Body of pancreas (tissue), 4 donors: ENCODE data around the gene INTS3. TPM values are rescaled to one million over a fixed set of nuclear protein-coding genes. Genes with fewer than 3 reads are reported as not detected.
"Not testable (repeated sequence)": the region's sequence is repeated elsewhere in the genome, so short reads cannot be mapped to it uniquely, and the experiment has no call there.

Source experiments
- ATAC-seq: fragments of 150-250 bp; one replicate; pipeline ENCODE4 v1.9.1; 2016
- DNase-seq, 4 donors: peaks; one replicate each; pipeline ENCODE4 v3.0.0-alpha.2; 2019
- H3K27ac ChIP-seq, 4 donors: fragments of 200-600 bp; sonication (generic); 1 replicate in 3 of 4; 2 replicates in 1 of 4; pipeline versions ENCODE4 v1.5.1 to v1.6.1; 2016 to 2019; ENCODE audit warnings: mild to moderate bottlenecking in 1 of 4, mixed read lengths in 1 of 4, moderate library complexity in 1 of 4
- H3K27me3 ChIP-seq, 2 donors: fragments of 200-600 bp; sonication (generic); one replicate each; pipeline ENCODE4 v1.6.0; 2016; ENCODE audit warnings: mild to moderate bottlenecking in 1 of 2
- H3K36me3 ChIP-seq, 2 donors: fragments of 200-600 bp; sonication (generic); replicated peaks in 1 of 2; 2 replicates each; pipeline ENCODE4 v1.5.1; 2016; ENCODE audit warnings: low read depth in 2 of 2; ENCODE audit not compliant: insufficient read depth in 1 of 2
- H3K4me1 ChIP-seq: fragments of 200-600 bp; sonication (generic); one replicate; pipeline ENCODE4 v1.6.0; 2016
- H3K4me3 ChIP-seq, 2 donors: fragments of 200-600 bp; sonication (generic); 1 replicate in 1 of 2; 2 replicates in 1 of 2; pipeline ENCODE4 v1.5.1; 2016 to 2019
- H3K9me3 ChIP-seq, 3 donors: fragments of 200-600 bp; sonication (generic); 1 replicate in 2 of 3; 2 replicates in 1 of 3; pipeline ENCODE4 v1.5.1; 2016
- POLR2A ChIP-seq, 3 donors: fragments of 450-650 bp; IDR thresholded peaks; one replicate each; pipeline ENCODE4 v1.6.1; 2016; ENCODE audit warnings: antibody characterized with exemption in 3 of 3, mild to moderate bottlenecking in 2 of 3
- WGBS, 2 donors: methylation state at CpG; one replicate each; pipeline ENCODE4 v1.1.5; 2017; 5-methylcytosine and 5-hydroxymethylcytosine counted together
- intact Hi-C: fragments of 100-400 bp; cut with DNase I; formaldehyde crosslinking; loops from one replicate; pipeline ENCODE4 v1.15.1; 2023
- total RNA-seq, 2 donors: library from RNA; depleted of rRNA; stranded (reverse); fragments of >200 nt; gene quantifications; one replicate each; pipeline ENCODE4 v1.1.0, GENCODE V29; 2016
- TF ChIP-seq, protein P1 (sequence below), 7 experiments: fragments of 450-650 bp in 4 of 7; fragments of 200-600 bp in 3 of 7; sonication (generic) in 3 of 7; IDR thresholded peaks; one replicate each; pipeline ENCODE4 v1.5.1; 2016 to 2019; ENCODE audit warnings: antibody characterized with exemption in 7 of 7

INTS3 gene
- total RNA-seq, 2 donors from 2014 or later = 25.4 to 33.3 TPM

DNA sequence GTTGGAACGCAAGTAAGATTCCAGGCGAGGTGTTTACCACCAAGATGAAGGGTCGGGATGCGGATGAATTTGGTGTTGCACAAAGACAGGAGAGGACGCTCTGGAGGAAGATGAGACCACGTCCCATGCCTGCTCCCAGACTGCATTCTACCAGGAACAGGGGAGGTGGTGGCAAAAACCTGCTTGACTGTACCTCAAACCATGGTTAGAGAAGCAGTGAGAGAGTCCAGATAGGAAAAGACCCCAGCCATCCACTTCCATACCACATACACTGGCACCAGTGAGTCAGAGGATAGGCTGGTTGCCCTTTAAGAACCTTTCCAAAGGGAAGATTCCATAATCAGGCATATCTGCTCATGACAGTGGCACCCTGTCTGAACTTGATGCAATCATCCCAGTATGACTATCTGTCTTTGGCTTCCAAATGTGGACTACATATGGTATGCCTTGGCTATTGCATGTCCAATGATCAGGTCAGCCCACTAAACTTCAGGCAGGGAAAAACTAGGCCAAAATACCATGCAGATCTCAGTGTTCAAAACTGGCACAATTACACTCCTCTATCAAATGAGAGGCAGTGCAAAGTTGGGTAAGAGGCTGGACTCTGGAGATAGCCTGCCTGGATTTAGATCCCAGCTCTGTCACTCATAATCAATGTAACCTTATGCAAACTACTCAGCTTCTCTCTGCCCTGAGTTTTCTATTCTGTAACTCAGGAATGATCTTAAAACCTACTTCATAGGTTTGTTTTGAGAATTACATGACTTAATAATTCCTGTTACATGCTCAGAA lies 28.7 kb upstream of the INTS3 start:
- TF ChIP-seq, protein P1, sequence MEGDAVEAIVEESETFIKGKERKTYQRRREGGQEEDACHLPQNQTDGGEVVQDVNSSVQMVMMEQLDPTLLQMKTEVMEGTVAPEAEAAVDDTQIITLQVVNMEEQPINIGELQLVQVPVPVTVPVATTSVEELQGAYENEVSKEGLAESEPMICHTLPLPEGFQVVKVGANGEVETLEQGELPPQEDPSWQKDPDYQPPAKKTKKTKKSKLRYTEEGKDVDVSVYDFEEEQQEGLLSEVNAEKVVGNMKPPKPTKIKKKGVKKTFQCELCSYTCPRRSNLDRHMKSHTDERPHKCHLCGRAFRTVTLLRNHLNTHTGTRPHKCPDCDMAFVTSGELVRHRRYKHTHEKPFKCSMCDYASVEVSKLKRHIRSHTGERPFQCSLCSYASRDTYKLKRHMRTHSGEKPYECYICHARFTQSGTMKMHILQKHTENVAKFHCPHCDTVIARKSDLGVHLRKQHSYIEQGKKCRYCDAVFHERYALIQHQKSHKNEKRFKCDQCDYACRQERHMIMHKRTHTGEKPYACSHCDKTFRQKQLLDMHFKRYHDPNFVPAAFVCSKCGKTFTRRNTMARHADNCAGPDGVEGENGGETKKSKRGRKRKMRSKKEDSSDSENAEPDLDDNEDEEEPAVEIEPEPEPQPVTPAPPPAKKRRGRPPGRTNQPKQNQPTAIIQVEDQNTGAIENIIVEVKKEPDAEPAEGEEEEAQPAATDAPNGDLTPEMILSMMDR (IDR thresholded peaks at IDR 0.05) = no peak
- H3K27ac ChIP-seq = peak overlapping the region in 2 of 4 donors; percentile 9 to 85
- no peaks in the 10 kb centered on the region for H3K9me3 ChIP-seq
- no peak for DNase-seq
- peaks cover 15% of the 10 kb centered on the region for H3K4me1 ChIP-seq
- no peaks in the 10 kb centered on the region for H3K36me3 ChIP-seq
- no peaks in the 10 kb centered on the region for H3K27me3 ChIP-seq
- no peak overlapping the region for H3K4me3 ChIP-seq
- WGBS, 2 donors = 80 to 81% methylated on average over 6 of the region's 6 CpGs
- intact Hi-C loops = no loop called here
- ATAC-seq = no peak

DNA sequence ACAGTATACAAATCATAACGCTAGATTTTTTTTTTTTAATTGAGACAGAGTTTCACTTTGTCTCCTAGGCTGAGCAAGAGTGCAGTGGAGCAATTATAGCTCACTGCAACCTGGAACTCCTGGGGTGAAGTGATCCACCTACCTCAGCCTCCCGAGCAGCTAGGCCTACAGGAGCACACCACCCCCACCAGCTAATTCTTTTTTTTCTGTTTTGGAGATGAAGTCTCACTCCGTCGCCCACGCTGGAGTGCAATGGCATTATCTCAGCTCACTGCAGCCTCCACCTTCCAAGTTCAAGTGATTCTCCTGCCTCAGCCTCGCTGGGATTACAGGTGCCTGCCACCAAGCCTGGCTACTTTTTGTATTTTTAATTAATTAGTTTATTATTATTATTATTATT lies 28.1 kb upstream of the INTS3 start:
- DNase-seq = no peak
- Histone ChIP-seq H3K9me3 (no peaks in the 10 kb centered on the region), H3K4me3 (no peak overlapping the region), H3K4me1 (peaks cover 15% of the 10 kb centered on the region), H3K27me3 (no peaks in the 10 kb centered on the region), H3K36me3 (no peaks in the 10 kb centered on the region), H3K27ac (no peak overlapping the region)
- WGBS, 2 donors = 76 to 85% methylated on average over 6 of the region's 6 CpGs
- no peak for TF ChIP-seq POLR2A (IDR thresholded peaks at IDR 0.05)
- TF ChIP-seq, protein P1 (IDR thresholded peaks at IDR 0.05) = no peak
- ATAC-seq = no peak
- intact Hi-C loops = no loop called here

DNA sequence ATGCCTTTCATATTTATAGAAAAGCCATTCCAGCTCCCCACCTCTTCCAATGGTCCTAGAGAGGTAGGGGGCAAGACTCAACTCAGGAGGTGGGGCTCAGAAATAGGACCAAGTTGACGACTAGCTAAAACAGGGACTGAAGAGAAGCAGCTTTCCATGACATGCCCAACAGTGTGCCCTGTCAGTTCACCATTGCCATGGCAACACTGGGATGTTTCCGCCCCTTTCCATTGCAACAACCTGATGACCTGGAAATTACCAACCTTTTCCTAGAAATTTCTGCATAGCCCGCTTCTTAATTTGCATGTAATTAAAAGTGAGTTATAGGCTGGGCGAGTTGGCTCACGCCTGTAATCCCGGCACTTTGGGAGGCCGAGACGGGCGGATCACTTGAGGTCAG lies 22.4 kb upstream of the INTS3 start:
- 91 to 96% methylated on average over 9 of the region's 9 CpGs for whole genome bisulfite sequencing, 2 donors
- H3K36me3 ChIP-seq = no peaks in the 10 kb centered on the region
- no peaks in the 10 kb centered on the region for H3K9me3 ChIP-seq
- no peak overlapping the region for H3K4me3 ChIP-seq
- DNase-seq (no peak), ATAC-seq (no peak)
- intact Hi-C loops = no loop called here
- no peak overlapping the region for H3K27ac ChIP-seq
- no peaks in the 10 kb centered on the region for H3K27me3 ChIP-seq
- H3K4me1 ChIP-seq = no peaks in the 10 kb centered on the region
- TF ChIP-seq, protein P1 (IDR thresholded peaks at IDR 0.05) = no peak
- no peak for TF ChIP-seq POLR2A (IDR thresholded peaks at IDR 0.05)

DNA sequence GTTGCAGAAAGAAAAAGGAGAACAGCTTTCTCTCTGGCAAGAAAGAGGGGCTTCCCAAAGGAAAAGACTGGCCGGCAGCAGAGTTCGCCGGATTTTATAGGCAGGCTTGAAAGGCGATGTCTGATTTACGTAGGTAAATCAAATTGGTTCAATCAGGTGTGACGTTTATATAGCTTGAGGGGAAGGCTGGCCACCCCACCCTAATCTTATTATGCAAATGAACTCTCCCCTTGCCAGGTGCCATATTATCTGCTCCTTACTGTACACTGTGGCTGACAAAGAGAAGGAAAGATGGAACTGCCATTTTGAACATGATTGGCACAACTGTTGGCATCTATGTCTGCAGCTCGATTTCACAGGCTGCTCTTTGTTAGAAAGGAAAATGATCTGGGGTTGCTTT lies 16.8 kb upstream of the INTS3 start:
- 57 to 61% methylated on average over 7 of the region's 7 CpGs for WGBS, 2 donors

DNA sequence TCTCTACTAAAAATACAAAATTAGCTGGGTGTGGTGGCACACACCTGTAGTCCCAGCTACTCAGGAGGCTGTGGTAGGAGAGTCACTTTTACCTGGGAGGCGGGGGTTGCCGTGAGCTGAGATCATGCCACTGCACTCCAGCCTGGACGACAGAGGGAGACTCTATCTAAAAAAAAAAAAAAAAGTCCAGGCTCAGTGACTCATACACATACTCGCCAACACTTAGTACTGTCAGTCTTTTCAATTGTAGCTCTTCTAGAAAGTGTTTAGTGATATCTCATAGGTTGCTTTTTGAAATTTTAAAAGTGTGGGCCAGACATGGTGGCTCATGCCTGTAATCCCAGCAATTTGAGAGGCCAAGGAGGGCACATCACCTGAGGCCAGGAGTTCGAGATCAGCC lies 11.6 kb upstream of the INTS3 start:
- H3K9me3 ChIP-seq, H3K27ac ChIP-seq, intact Hi-C loops, H3K36me3 ChIP-seq, H3K27me3 ChIP-seq, H3K4me1 ChIP-seq, H3K4me3 ChIP-seq, DNase-seq, ATAC-seq: not testable (repeated sequence)
- 72 to 84% methylated on average over 4 to 5 of the region's 5 CpGs for WGBS, 2 donors

More for the DNA sequence above, 16.8 kb upstream of the INTS3 start:
- Histone ChIP-seq H3K4me1 (no peaks in the 10 kb centered on the region), H3K4me3 (no peak overlapping the region), H3K36me3 (no peaks in the 10 kb centered on the region), H3K9me3 (no peaks in the 10 kb centered on the region), H3K27ac (no peak overlapping the region), H3K27me3 (no peaks in the 10 kb centered on the region)
- TF ChIP-seq, protein P1 (IDR thresholded peaks at IDR 0.05) = no peak
- TF ChIP-seq POLR2A (IDR thresholded peaks at IDR 0.05) = no peak
- intact Hi-C loops = no loop called here
- ATAC-seq (no peak), DNase-seq (no peak)
